Tibial nerve (tissue), 4 donors: Measurements from ENCODE around the gene RAB4A. TPM values are rescaled to one million over a fixed set of nuclear protein-coding genes. Genes with fewer than 3 reads are reported as not detected.
A peak's percentile ranks its signal among the peaks of the same experiment; 100 is the strongest.

Experiments used
- DNase-seq, 2 donors: peaks; one replicate each; pipeline ENCODE4 v3.0.0-alpha.2; 2019; ENCODE audit warnings: low spot score in 2 of 2
- H3K27ac ChIP-seq, 4 donors: fragments of 200-600 bp; sonication (generic) in 3 of 4; one replicate each; pipeline ENCODE4 v1.5.1; 2017 to 2019; ENCODE audit warnings: mild to moderate bottlenecking in 1 of 4
- H3K27me3 ChIP-seq, 2 donors: fragments of 200-600 bp; sonication (generic) in 1 of 2; one replicate each; pipeline versions ENCODE4 v1.5.1 to v1.6.0; 2017 to 2019
- H3K36me3 ChIP-seq, 3 donors: fragments of 200-600 bp; sonication (generic); one replicate each; pipeline ENCODE4 v1.5.1; 2018 to 2019
- H3K4me1 ChIP-seq, 4 donors: fragments of 200-600 bp; sonication (generic) in 3 of 4; one replicate each; pipeline ENCODE4 v1.5.1; 2017 to 2019
- H3K4me3 ChIP-seq, 4 donors: fragments of 200-600 bp; sonication (generic) in 3 of 4; one replicate each; pipeline ENCODE4 v1.5.1; 2017 to 2019; ENCODE audit warnings: mild to moderate bottlenecking in 1 of 4, moderate library complexity in 1 of 4
- H3K9me3 ChIP-seq, 4 donors: fragments of 200-600 bp; sonication (generic) in 3 of 4; one replicate each; pipeline ENCODE4 v1.5.1; 2017 to 2019
- EP300 ChIP-seq, 2 donors: sonication (generic); formaldehyde crosslinking; IDR thresholded peaks; one replicate each; pipeline ENCODE4 v1.6.1; 2017; ENCODE audit warnings: antibody characterized with exemption in 2 of 2, mild to moderate bottlenecking in 1 of 2
- POLR2A ChIP-seq, 2 donors: fragments of 450-650 bp; IDR thresholded peaks; one replicate each; pipeline ENCODE4 v1.6.1; 2017; ENCODE audit warnings: antibody characterized with exemption in 2 of 2, mild to moderate bottlenecking in 2 of 2, moderate library complexity in 2 of 2
- WGBS, 2 donors: methylation state at CpG; one replicate each; pipeline ENCODE4 v1.1.5; 2018; 5-methylcytosine and 5-hydroxymethylcytosine counted together
- total RNA-seq, 4 donors: library from RNA; depleted of rRNA; stranded (reverse); fragments of >200 nt; gene quantifications; one replicate each; pipeline ENCODE4 v1.1.0, GENCODE V29; 2016
- TF ChIP-seq, protein P1 (sequence below), 5 experiments: fragments of 200-600 bp in 3 of 5; fragments of 450-650 bp in 2 of 5; sonication (generic) in 3 of 5; IDR thresholded peaks; one replicate each; pipeline ENCODE4 v1.5.1; 2016 to 2019; ENCODE audit warnings: antibody characterized with exemption in 5 of 5, mild to moderate bottlenecking in 3 of 5, moderate library complexity in 2 of 5

Gene RAB4A
- total RNA-seq, 4 donors from 2014 or later = 16.2 to 41.3 (median 31.2) TPM

DNA sequence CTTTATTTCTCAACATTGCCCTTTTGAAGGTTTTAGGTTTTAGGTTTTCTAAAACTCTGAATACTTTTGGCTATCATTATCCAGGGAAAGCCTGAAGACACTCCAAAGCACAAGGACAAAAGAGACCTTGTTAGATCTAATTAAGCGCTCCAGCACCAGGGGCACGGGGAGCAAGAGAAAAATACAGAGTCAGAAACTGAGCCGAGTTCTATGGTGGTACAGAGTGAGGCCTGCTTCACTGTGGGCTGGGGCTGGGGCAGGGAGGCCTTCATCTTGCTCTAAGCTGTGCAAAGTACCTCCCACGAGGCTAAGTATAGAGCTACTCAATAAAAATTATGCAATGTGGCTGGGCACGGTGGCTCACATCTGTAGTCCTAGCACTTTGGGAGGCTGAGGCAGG is 19.7 kb upstream of the RAB4A start:
- H3K4me3 ChIP-seq = no peak overlapping the region
- peak overlapping the region in 3 of 4 donors; percentile 4 to 71 (median 59) for H3K27ac ChIP-seq
- WGBS, 2 donors = 31 to 65% methylated on average over 5 of the region's 5 CpGs
- TF ChIP-seq POLR2A (IDR thresholded peaks at IDR 0.05) (no peak), EP300 (IDR thresholded peaks at IDR 0.05) (peak in 1 of 2 donors; percentile 22)
- TF ChIP-seq, protein P1, sequence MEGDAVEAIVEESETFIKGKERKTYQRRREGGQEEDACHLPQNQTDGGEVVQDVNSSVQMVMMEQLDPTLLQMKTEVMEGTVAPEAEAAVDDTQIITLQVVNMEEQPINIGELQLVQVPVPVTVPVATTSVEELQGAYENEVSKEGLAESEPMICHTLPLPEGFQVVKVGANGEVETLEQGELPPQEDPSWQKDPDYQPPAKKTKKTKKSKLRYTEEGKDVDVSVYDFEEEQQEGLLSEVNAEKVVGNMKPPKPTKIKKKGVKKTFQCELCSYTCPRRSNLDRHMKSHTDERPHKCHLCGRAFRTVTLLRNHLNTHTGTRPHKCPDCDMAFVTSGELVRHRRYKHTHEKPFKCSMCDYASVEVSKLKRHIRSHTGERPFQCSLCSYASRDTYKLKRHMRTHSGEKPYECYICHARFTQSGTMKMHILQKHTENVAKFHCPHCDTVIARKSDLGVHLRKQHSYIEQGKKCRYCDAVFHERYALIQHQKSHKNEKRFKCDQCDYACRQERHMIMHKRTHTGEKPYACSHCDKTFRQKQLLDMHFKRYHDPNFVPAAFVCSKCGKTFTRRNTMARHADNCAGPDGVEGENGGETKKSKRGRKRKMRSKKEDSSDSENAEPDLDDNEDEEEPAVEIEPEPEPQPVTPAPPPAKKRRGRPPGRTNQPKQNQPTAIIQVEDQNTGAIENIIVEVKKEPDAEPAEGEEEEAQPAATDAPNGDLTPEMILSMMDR (IDR thresholded peaks at IDR 0.05) = no peak
- H3K36me3 ChIP-seq = no peaks in the 10 kb centered on the region
- no peaks in the 10 kb centered on the region for H3K9me3 ChIP-seq
- no peaks in the 10 kb centered on the region for H3K27me3 ChIP-seq
- DNase-seq = no peak
- H3K4me1 ChIP-seq = peaks cover 0 to 57% (median 7%) of the 10 kb centered on the region in 4 donors

DNA sequence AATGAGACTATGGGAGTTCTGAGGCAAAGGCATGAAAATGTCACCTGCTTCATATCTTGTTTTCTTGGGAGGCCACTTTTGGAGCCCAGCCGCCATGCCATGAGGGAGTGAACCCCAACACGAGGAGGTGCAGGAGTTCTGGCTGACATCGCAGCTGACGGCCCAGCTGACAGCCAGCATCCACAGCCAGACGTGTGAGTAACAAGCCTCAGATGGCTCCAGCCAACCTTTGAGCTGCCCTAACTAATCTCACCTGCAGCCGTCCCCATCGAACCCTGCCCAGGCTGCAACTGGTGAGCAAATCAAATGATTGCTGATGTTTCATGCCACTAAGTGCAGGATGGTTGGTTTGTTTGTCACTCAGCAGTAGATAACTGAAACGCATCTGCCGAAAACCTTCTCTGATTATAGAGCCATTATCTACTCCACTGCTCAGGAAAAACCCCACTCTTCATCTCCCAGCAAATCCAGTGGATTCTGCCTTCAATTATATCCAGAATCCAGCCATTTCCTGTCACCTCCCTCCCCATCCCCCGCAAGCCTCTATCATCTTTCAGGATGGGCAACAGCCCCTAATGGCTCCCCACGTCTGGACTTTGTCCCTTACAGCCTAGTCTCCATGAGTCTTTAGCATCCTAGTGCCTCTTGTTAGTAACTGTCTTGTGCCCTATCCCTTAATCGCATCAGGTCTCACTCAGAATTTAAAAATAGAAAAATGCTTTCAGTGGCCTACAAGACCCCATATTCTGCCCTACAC is 18.5 kb upstream of the RAB4A start:
- no peaks in the 10 kb centered on the region for H3K27me3 ChIP-seq
- WGBS, 2 donors = 85 to 87% methylated on average over 12 of the region's 12 CpGs
- no peak for TF ChIP-seq POLR2A (IDR thresholded peaks at IDR 0.05)
- TF ChIP-seq, protein P1 (IDR thresholded peaks at IDR 0.05) = no peak
- no peak overlapping the region for H3K4me3 ChIP-seq
- H3K36me3 ChIP-seq = no peaks in the 10 kb centered on the region
- no peaks in the 10 kb centered on the region for H3K9me3 ChIP-seq
- peaks cover 0 to 57% (median 7%) of the 10 kb centered on the region in 4 donors for H3K4me1 ChIP-seq
- no peak for DNase-seq
- peak overlapping the region in 3 of 4 donors; percentile 51 to 71 (median 59) for H3K27ac ChIP-seq

DNA sequence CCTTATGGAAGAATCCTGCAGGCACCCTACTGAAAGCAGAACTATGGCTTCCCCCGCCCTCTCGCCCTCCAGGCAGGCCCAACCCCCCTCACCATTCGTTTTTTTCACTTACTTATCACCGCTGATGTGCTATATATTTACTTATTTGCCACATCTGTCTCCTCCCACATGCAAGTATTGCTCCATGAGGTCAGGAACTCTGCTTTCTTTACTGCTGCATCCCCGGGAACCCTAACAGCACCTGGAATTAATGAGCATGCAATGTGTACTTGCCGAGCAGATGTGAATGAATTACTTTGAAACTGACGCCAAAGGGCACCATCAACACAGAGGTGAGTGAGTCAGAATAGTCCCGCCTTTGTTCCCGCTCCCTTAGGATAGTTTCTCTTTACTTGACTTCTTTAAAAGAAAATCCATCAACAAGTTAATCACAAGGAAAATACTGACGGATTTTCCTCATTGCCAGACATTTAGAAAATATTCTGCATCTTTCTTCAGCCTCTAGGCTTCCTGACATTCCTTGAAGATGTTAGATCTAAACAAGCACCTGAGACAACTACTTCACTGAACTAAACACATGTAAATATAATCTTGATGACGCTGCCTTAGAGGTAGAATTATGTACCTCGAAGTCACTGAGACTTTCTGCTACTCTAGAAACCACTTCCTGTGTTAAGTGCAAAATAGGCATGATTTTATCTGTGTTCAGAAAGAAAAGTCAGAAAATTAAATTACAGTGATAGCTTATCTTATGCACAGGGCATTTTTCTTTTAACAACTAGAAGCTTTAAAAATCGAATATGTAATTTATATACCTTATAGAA is 17.5 kb upstream of the RAB4A start:
- H3K27me3 ChIP-seq = no peaks in the 10 kb centered on the region
- H3K4me1 ChIP-seq = peaks cover 0 to 59% (median 8%) of the 10 kb centered on the region in 4 donors
- TF ChIP-seq EP300 (IDR thresholded peaks at IDR 0.05) = peak in 1 of 2 donors; percentile 62
- TF ChIP-seq, protein P1 (IDR thresholded peaks at IDR 0.05) = no peak
- peak overlapping the region in 3 of 4 donors; percentile 26 to 71 (median 51) for H3K27ac ChIP-seq
- H3K36me3 ChIP-seq = no peaks in the 10 kb centered on the region
- DNase-seq = peak in 1 of 2 donors; percentile 48
- 46 to 47% methylated on average over 13 of the region's 13 CpGs for WGBS, 2 donors
- H3K4me3 ChIP-seq = no peak overlapping the region
- no peaks in the 10 kb centered on the region for H3K9me3 ChIP-seq

DNA sequence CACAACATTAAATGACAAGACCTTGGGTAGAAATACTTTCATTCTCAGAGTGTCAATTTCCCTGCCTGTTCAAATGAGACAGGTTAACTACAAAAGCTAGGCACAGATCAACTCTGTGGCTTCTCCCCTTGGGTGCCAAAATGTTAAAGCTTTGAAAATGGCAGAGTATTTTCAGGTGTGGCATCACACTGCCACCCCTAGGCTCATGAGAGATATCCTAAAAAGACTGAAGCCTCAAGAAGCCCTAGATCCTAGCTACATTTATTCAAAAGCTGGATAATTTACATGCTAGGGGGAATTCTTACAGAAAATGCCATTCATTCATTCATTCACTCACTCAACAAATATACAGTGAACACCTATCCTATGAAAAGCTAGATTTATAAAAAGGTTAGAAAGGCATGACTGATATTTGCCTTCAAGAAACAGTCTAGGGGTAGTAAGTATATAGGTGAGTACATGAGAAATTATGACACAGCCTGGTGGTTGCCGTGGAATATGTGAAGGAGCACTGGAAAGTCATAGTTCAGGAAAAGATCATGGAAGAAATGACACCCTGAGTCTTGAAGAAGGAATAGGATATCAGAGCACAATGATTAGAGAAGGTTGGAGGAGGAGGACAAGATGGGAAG is 15.9 kb upstream of the RAB4A start:
- DNase-seq = no peak
- H3K27ac ChIP-seq = no peak overlapping the region
- peaks cover 0 to 50% (median 9%) of the 10 kb centered on the region in 4 donors for H3K4me1 ChIP-seq
- H3K4me3 ChIP-seq = no peak overlapping the region
- TF ChIP-seq, protein P1 (IDR thresholded peaks at IDR 0.05) = peak; percentile 19 to 62 (median 24)
- TF ChIP-seq POLR2A (IDR thresholded peaks at IDR 0.05) = no peak
- TF ChIP-seq EP300 (IDR thresholded peaks at IDR 0.05) = no peak
- WGBS, 2 donors = 71 to 76% methylated on average over 1 of the region's 1 CpG
- H3K9me3 ChIP-seq = no peaks in the 10 kb centered on the region
- no peaks in the 10 kb centered on the region for H3K27me3 ChIP-seq
- no peaks in the 10 kb centered on the region for H3K36me3 ChIP-seq
